GM18907 (cell line): ENCODE data around the gene MAGEL2.
"Not testable (repeated sequence)": the region's sequence is repeated elsewhere in the genome, so short reads cannot be mapped to it uniquely, and the experiment has no call there.

Experiments used
- ATAC-seq: cut with Tn5 transposase; IDR thresholded peaks from one replicate; pipeline ENCODE4 v1.9.1; 2021; ENCODE audit warnings: mild to moderate bottlenecking, moderate library complexity; ENCODE audit not compliant: unreplicated experiment

MAGEL2 gene

GRCh38 chr15:23616536-23616935, 31.1 kb downstream of the MAGEL2 start:
- no peak for ATAC-seq

- no peak for ATAC-seq
Observed at GRCh38 chr15:23606226-23606625, 41.4 kb downstream of the MAGEL2 start.

- no peak for ATAC-seq
Observed at GRCh38 chr15:23602124-23602523, 45.5 kb downstream of the MAGEL2 start.

GRCh38 chr15:23599053-23599452, 48.6 kb downstream of the MAGEL2 start:
- no peak for ATAC-seq

- ATAC-seq = not testable (repeated sequence)
Observed at GRCh38 chr15:23597278-23597677, 50.4 kb downstream of the MAGEL2 start.

- no peak for ATAC-seq
Observed at GRCh38 chr15:23596736-23597135, 50.9 kb downstream of the MAGEL2 start.

- no peak for ATAC-seq
Observed at GRCh38 chr15:23595368-23595767, 52.3 kb downstream of the MAGEL2 start.

GRCh38 chr15:23594252-23594770, 53.4 kb downstream of the MAGEL2 start:
- no peak for ATAC-seq
